GM18909 (cell line): ENCODE data around the gene MAP3K4.

ENCODE experiments used
- ATAC-seq: cut with Tn5 transposase; IDR thresholded peaks from one replicate; pipeline ENCODE4 v1.9.1; 2021; ENCODE audit warnings: mild to moderate bottlenecking; ENCODE audit not compliant: unreplicated experiment, poor library complexity

Gene MAP3K4

GRCh38 chr6:161136655-161137054 is 145.1 kb downstream of the MAP3K4 start:
- no peak for ATAC-seq

GRCh38 chr6:161137320-161137719 is 145.8 kb downstream of the MAP3K4 start:
- ATAC-seq = no peak

- ATAC-seq = no peak
Measured at GRCh38 chr6:161137839-161138542, 146.4 kb downstream of the MAP3K4 start.

GRCh38 chr6:161138543-161139303 is 147.2 kb downstream of the MAP3K4 start:
- ATAC-seq = no peak

- ATAC-seq = no peak
Measured at GRCh38 chr6:161139304-161139765, 147.8 kb downstream of the MAP3K4 start.

- no peak for ATAC-seq
Measured at GRCh38 chr6:161139766-161140553, 148.4 kb downstream of the MAP3K4 start.

GRCh38 chr6:161140554-161140875 is 148.9 kb downstream of the MAP3K4 start:
- no peak for ATAC-seq

- no peak for ATAC-seq
Measured at GRCh38 chr6:161141173-161141572, 149.6 kb downstream of the MAP3K4 start.

GRCh38 chr6:161142957-161143296 is 151.4 kb downstream of the MAP3K4 start:
- ATAC-seq = no peak

GRCh38 chr6:161143663-161144430 is 152.3 kb downstream of the MAP3K4 start:
- no peak for ATAC-seq

GRCh38 chr6:161150136-161150535 is 158.6 kb downstream of the MAP3K4 start:
- no peak for ATAC-seq

- ATAC-seq = no peak
Measured at GRCh38 chr6:161150566-161150965, 159.0 kb downstream of the MAP3K4 start.

- ATAC-seq = no peak
Measured at GRCh38 chr6:161151059-161151645, 159.6 kb downstream of the MAP3K4 start.

- no peak for ATAC-seq
Measured at GRCh38 chr6:161151660-161152526, 160.3 kb downstream of the MAP3K4 start.

GRCh38 chr6:161152527-161152862 is 160.9 kb downstream of the MAP3K4 start:
- no peak for ATAC-seq

- no peak for ATAC-seq
Measured at GRCh38 chr6:161152907-161153662, 161.5 kb downstream of the MAP3K4 start.

- no peak for ATAC-seq
Measured at GRCh38 chr6:161153725-161154124, 162.2 kb downstream of the MAP3K4 start.

GRCh38 chr6:161154796-161155335 is 163.3 kb downstream of the MAP3K4 start:
- no peak for ATAC-seq
